Occipital lobe (tissue), 2 donors: ENCODE measurements around the gene ZNF628. TPM values are rescaled to one million over a fixed set of nuclear protein-coding genes. Genes with fewer than 3 reads are reported as not detected.
"Not testable (repeated sequence)": the region's sequence is repeated elsewhere in the genome, so short reads cannot be mapped to it uniquely, and the experiment has no call there.

Experiments
- DNase-seq: peaks from one replicate; lab custom pipeline; 2025; lab: John Stamatoyannopoulos, UW
- total RNA-seq: library from RNA; depleted of rRNA; stranded (reverse); fragments of >200 nt; gene quantifications from one replicate; pipeline ENCODE4 v1.2.3, GENCODE V29; 2014

Gene ZNF628
- total RNA-seq, 1 donor from 2014 or later, result 0.78 TPM

- no peak for DNase-seq
Observed at GRCh38 chr19:55495646-55496349, 19.4 kb downstream of the ZNF628 start.

DNA sequence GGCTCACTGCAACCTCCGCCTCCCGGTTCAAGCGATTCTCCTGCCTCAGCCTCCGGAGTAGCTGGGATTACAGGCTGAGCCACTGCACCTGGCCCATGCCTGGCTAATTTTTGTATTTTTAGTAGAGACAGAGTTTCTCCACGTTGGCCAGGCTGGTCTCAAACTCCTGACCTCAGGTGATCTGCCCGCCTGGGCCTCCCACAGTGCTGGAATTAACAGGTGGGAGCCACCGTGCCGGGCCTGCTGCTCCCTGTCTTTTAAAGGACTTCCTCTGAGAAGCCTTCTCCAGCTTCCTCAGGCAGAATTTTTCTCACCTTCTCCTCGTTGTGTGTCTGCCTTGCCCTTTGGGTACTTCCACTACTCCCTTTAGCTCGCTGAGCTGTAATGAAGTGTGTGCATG, 20.4 kb downstream of the ZNF628 start:
- DNase-seq, result not testable (repeated sequence)

- no peak for DNase-seq
Observed at GRCh38 chr19:55497763-55498162, 21.3 kb downstream of the ZNF628 start.

- DNase-seq, result no peak
Observed at GRCh38 chr19:55498246-55498840, 21.9 kb downstream of the ZNF628 start.

- no peak for DNase-seq
Observed at GRCh38 chr19:55500368-55500952, 24.0 kb downstream of the ZNF628 start.

GRCh38 chr19:55502197-55502952, 26.0 kb downstream of the ZNF628 start:
- no peak for DNase-seq

DNA sequence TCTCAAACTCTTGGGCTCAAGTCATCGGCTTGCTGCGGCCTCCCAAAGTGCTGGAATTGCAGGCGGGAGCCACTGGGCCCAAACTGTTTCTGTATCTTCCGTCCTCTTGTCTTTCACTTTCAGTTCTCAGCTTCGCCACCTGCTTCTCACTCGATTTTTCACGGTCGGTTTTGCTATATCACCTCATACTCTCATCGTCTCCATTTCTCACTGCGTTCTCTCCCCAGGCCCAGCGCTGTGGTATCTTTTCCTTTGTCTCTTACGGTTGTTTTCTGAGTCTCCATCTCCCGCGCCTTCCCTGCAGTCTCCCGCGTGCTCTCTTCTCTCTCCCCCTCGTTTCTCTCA, 26.7 kb downstream of the ZNF628 start:
- DNase-seq, result no peak

DNA sequence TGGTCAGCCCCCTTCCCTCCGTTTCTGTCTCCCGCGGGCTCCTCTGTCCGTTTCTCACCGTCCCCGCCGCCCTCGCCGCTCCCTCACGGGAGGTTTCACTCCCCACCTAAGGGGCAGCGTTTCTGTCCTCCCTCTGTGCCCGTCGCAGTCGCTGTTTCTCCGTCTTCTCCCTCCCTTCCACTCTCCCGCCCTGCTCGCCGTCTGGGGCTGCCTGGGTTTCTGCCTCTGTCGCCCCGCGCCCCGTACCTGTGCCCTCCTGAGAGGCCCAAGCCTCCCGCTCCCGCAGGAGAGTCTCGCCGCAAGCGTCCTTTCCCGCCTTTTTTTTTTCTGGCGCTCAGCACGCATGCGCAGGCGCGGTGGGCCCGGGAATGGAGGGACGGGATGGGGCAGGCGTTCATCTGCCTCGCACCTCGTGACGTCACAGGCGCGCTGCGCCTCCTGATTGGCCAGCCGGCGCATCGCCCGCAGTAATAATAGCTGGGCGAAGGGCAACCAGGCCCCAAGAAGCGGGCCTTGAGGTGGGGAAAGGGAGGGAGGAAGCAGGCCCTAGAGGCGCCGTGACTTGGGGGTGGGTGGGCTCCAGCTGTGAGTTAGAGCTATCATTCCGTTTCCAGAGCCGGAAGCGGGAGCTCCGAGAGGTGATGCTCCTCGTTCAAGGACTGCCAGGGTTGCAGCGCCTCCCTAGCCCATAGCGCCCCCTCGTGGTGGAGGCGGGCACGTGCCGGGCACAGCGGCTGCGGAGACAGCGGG, 27.3 kb downstream of the ZNF628 start:
- DNase-seq, result peak; percentile 88

- no peak for DNase-seq
Observed at GRCh38 chr19:55504252-55504603, 27.8 kb downstream of the ZNF628 start.

DNA sequence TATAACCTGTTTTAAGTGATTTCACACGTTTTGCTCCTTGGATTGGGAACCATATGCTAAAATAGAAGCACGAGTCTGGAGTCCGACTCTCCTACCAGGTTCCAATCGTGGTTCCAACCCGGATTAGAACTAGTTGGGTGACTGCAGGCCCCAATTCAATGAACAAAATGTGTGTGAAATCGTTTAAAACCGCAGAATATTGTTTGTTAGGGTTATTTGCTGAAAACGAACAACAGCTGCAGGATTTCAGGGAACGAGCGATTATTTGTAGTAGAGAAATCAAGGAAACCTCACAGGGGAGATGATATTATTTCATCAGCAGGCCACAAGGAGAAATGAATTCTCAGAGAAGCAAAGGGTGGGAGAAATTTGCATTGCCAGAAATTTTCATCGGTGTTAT, 28.6 kb downstream of the ZNF628 start:
- no peak for DNase-seq

- DNase-seq, result no peak
Observed at GRCh38 chr19:55508120-55508519, 31.7 kb downstream of the ZNF628 start.

DNA sequence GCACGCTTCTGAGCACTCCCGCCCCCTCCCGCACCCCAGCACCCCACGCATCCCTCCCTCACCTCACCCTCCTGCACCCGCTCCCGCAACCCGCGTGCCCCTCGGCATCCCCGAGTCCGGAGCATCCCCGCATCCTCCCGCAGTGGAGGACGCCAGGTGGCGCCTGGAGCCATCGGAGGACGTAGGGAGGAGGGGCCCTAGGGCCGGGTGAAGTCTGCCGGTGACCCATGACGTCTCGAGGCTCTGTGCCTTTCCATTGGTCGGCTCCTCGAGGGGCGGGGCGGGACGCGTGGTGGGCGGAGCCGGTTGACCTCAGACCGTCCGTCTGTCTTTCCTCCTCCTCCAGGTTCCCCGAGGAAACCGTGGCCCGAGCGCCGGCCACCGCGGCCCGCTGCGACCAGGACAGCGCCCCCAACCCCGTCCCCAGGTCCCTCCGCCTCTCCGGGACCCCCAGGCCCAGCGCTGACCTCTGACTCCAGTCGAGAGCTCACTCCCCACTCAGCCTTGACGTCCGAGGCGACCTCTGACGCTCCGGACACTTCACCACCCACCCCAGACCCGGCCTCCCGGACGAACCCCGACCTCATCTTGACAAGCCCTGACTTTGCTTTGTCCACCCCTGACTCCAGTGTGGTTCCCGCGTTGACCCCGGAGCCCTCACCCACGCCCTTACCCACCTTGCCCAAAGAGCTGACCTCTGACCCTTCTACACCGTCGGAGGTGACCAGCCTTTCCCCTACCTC, 40.6 kb downstream of the ZNF628 start:
- peak; percentile 91 for DNase-seq

- no peak for DNase-seq
Observed at GRCh38 chr19:55519451-55520311, 43.3 kb downstream of the ZNF628 start.

DNA sequence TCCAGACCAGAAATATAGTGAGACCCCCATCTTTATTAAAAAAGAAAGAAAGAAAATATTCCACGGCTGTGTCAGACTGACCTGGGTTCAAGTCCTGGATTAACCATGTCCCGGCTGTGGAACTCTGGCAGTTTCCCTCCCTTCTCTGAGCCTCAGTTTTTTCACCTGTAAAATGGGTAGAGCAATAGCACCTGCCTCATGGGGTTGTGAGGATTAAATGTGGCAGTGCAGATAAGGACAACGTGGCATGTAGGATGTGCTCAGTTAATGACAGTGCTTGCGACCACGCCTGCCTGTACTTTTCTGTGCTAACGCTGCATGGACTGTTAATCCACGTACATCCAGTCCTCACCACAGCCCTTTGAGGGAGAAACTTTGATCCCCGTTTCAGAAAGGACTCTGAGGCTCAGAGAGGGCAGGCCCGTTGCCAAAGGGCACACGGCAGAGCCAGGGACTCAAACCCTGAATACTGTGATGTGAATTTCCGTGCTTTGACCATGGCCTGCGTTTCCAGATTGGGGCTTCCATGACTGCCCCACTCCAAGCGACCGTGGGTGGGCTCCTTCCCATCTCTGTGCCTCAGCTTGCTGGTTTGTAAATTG, 44.4 kb downstream of the ZNF628 start:
- DNase-seq, result no peak

- no peak for DNase-seq
Observed at GRCh38 chr19:55525289-55526101, 49.1 kb downstream of the ZNF628 start.

DNA sequence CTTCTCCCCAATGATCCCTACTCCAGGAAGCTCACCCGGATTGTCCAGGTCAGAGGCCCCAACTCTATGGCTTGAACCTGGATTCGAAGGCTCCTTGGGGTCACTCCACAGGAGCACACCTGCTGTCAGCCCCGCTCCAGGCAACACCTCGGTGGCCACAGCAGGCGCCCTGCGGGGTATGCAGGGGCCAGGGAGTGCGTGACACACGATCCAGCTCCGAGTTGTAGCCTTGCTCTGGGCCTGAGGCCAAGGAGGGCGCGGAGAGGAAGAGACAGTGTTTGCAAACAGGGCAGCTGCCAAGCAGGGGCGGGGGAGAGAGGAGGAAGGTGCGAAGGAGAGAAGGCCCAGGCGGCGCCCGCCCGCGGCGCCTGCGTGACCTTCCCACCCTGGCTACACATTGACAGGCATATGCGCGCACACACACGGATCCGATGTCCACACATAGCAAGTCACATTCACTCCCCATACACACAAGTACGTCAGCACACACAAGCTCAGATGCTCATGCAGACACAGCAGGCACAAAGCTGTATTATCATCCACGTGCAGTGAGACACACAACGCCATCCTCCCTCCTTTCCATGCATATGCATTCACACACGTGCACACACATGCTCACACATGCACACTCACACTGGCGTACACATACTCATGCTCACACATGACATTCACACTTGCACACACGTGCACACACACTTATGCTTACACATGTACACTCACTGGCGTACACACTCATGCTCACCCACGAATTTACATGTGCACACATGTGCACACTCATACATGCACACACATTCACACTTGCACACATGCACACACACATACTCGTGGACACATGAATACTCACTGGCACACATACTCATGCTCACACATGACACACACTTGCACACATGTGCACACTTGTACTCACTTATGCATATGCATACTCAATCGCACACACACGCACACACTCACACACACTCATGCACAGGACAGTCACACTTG, 50.1 kb downstream of the ZNF628 start:
- DNase-seq, result no peak

GRCh38 chr19:55527197-55528029, 51.0 kb downstream of the ZNF628 start:
- DNase-seq, result no peak
